Ecto neural progenitor cell (in vitro differentiated cells): Measurements from ENCODE around the gene PLD2.

Experiments
- DNase-seq: peaks from one replicate; pipeline ENCODE4 v3.0.0-alpha.2; 2018; ENCODE audit warnings: low spot score

Gene PLD2

DNA sequence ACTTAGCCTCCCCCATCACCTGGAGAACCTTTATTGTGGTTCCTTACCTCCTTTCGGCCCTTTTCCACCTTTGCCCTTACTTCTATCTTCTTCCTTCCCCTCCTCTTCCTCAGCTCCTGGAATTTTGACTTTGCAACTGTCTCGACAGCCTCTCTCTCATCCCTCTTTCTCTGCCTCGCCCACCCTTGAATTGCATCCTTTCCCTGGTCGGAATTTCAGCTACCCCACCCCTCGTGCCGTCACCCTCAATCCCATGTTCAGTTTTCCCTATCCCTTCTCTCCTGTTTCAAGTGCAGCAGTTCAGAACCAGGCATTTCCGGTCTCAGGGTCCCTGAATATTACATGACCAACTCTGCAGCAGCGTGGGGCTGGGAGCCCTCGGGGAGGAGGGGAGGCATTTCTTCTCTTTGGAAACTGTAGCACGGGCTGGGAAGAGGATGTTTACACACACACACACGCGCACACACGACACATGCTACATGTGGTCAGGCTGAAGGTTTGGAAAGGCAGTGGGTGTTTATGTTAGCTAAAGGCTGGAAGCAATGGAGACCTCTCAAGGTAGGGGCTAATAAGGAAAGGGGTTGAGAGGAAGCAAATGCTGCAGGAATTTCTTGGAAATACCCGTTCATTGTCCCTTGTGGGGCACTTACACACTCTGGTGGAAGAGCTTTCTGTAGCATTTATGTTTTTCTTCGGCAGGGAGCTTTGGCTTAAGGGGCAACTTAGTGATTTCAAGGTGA lies 27.2 kb downstream of the PLD2 start:
- no peak for DNase-seq

DNA sequence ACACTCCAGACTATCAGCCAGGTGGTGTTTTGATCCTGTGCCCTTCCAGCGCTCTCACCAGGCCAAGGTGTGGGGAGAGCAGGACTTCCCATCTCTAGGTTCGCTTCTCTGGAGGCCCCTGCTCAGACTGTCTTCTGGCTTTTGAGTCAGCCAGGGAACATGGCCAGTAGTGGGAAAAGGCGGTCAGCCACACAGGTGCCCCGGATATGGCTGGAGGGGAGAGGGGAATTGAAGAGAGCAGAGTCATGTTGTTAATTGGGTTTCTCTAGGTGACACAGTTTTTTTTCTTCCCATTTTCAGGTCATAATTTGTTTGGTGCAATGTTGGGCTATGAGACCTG lies 27.7 kb downstream of the PLD2 start:
- no peak for DNase-seq

DNA sequence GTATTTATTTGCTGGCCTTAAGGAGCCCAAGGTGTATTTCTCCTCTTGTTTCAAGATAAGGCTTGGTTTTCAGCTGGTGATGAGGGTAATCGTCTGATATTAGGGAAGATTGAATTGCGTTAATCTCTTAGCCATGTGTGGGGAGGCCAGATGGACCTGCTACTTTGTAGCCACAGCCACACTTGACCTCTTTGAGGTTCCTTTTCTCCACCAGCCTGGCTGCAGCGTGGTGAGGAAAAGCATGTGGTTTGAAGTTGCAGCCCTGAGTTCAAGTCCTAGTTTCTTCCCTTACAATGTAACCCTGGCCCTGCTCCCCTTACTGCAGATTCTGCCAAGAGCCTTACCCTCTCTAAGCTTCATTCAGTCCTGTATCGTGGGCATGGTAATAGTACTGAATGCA lies 29.3 kb downstream of the PLD2 start:
- DNase-seq, result no peak

DNA sequence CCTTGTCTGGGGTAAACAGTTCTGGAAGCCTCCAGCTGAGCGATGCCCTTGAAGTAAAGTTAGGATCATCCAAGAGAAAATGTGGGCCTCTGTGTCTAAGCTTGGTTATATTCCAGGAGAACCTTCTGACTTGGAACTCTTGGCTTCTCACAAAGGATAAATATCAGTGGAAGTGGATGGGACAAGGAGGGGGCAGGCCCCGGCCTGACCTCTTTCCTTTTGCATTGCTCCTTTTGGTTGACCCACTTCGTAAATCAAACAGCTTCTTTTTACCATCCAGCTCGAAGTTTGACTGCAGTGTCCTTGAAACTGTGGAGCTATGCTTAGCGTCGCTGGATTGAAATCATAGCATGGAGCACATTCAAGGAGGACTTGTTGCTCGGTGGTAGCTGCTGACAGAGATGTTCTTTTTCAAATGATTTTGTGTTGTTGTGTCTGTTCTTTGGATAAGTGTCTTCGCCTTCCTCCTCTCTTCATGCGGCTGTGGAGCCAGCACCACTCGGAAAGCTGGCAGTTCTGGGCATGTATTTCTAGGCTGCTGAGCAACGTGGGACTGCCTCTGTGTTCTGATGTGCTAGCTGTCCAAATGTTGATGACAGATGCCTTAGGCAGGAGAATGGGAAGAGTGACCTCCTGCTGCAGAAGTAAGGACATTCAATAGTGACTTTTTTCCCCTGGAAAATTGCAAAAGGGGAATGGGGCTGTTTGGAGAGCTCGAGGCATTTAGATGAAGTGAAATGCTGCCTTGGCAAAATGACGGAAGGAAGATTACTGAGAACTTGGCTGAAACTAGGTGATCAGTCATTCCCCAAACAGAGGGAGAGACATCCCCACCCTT lies 30.7 kb downstream of the PLD2 start:
- DNase-seq, result no peak

DNA sequence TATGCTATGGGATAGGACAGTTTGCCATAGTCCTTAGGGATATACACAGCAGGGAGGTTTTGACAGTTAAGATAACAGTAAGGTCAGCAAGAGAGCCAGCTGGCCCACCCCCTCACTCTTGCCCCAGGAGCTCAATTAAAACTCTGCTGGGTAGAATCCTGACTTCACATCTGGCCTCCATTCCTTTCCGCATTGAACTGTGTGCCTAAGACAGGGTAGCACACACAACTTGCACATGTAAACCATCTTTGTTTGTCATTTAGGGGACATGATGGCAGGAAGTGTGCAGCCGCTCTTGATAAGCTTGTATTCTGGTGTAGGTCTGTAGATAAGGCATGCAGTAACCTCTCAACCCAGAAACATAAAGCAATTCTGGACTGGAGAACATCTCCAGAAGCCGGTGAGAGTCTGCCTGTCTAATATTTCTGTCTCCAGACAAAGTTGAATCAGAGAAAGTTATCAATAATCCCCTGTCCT lies 31.4 kb downstream of the PLD2 start:
- no peak for DNase-seq

DNA sequence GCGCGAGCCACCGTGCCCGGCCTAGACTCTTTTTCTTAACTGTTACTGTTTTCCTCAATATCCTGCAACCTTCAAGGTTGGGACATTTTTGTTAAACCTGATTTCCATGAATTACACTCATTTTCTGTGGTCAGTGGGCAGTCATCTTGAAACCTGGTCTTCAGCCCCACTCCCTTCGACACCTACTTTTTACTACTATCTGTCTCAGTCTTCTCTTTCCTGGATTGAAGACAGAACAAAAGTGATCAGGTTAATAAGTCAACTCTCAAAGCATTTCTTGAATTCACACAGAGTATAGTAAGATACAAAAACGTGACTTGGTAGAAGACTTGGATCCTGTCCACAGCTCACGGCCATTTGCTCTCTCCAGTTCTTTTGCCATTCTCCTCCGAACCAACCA lies 32.3 kb downstream of the PLD2 start:
- DNase-seq, result no peak

DNA sequence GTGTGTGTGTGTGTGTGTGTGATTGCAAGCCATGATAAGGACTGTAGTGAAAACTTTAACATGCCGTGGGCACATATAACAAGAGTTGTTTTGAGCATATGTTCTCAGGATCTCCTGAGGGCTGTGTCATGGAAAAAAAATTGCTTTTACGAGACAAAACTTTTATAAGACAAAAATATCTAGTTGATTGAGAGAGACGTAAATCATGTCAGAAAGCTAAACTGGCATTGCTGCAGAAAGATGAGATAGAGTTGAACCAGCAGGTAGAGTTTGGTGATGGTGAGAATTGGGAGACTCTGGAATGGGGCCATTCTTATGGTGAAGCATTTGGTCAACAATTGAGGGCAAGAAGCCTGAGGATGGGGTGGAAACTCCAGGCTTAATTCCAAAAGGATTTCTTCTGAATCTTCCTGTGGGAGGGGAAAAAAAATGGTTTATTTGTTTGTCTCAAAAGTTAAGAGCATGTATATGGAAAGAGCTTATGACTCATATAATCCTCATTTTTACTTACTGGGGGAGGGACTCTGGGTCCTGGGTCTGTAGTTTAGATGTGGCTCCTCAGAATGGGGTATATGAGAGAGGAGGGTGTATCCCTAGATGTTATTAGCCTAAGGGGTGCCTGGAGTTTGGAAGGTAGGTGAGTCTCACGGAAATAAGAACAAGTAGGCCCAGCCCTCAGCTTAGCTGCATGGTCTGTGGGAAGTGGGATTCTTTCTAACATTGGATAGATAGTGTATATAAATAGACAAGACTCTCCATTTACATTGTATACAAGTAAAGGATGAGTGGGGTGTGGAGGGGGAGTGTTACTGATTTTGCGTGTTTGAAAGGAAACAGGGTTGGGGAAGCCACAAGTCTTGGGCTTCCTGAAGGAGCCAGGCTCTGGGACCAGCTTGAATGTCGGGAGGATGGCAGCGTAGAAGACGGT lies 33.3 kb downstream of the PLD2 start:
- no peak for DNase-seq

DNA sequence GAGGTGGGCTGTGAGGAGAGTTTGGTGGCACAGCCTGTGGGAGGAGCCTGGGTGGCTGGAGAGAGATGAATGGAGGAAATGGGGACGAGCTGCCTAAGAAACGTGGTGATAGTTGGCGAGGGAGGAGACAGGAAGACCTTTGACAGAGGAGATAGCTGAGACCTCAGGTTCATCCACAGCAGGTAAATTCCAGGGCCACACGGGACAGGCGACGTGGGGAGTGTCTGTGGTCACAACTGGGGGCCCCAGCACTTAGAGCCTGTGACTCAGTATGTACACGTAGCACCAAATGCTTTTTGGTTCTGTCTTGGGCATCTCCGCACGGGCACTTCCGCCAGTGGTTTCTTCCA lies 33.9 kb downstream of the PLD2 start:
- no peak for DNase-seq

DNA sequence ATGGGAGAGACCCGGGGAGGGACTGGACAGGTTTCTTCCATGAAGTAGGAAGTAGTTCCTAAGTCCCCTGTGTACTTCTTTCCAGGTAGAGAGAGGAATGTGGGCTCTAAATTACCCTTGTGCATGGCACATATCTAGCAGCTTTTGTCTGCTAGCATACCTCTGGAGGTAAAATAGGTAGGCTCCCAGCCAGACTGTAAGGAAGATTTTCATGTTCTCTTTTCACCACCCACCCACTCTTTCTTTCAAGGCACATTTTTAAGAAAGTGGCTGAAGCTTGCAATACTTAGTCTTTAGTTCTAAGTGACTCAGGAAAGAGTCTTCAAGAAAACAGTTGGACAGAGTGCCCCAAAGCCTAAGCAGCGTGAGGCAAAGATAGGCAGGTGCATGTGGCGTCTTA lies 35.4 kb downstream of the PLD2 start:
- DNase-seq, result no peak

DNA sequence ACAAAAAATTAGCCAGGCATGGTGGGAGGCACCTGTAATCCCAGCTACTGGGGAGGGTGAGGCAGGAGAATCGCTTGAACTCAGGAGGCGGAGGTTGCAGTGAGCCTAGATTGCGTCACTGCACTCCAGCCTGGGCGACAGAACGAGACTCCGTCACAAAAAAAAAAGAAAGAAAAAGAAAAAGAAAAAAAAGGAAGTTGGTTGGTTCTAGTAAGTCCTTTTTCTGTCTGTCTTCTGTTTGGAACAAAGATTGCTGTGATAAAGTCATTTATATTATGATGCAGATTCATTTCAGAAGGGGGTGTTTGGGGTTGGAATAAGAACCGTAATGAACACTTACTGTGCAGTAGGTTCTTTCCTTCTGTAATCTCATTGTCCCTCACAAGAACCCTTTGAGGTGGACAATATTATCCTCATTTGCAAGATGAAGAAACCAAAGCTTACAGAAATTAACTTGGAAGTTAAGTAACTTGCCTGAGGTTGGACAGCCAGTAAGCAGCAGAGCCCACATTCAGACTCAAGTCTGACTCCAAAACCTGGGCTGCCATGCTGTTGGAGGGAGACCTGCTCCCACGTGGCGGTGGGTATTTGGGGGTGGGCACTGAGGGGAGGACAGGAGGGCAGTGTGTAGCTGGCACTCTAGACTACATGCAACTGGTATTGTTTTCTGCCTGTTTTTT lies 36.5 kb downstream of the PLD2 start:
- no peak for DNase-seq

DNA sequence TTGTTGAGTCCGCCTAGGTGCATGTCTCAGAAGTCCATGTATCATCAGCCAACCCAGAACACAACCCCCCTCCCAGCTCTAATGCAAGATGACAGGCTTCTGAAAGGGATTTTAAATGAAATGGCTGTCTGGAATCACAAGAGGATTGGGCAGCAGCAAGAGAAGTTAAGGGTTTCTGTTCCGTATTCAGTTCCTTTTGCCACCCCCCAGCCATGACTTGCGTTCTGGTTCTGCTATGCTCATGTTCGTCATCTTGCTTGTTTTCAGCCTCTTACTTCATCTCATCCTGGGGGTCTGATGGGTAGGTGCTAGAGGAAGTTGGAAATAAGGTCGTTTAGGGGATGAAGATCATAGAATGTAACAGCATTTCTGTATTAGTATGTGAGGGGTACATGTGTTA lies 38.2 kb downstream of the PLD2 start:
- DNase-seq, result no peak

DNA sequence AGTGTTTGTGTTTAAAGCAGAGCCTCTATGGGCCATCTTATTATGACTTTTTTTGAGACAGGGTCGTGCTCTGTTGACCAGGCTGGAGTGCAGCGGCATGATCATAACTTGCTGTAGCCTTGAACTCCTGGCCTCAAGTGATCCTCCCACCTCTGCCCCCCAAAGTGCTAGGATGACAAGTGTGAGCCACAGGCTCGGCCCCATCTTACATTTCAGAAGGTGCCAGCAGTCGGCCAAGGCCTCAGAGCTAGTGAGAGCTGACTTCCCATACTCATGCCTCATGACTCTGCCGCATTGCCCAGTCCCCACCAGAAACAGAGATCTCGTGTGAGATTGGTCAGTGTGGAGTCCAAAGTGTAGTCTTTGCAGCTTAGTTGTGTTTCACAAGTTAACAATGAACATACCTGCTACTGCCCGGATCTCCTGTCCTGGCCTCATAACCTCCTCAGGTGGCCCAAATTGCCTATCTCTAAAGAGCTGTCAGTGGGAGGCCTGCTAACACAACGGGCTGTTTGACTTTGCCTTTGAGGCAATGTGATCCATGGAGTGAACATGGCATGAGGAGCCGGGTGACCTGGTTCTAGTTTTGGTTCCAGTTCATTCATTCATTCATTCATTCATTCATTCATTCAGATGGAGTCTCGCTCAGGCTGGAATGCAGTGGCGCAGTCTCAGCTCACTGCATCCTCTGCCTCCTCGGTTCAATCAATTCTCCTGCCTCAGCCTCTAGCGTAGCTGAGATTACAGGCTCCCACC lies 39.9 kb downstream of the PLD2 start:
- no peak for DNase-seq

DNA sequence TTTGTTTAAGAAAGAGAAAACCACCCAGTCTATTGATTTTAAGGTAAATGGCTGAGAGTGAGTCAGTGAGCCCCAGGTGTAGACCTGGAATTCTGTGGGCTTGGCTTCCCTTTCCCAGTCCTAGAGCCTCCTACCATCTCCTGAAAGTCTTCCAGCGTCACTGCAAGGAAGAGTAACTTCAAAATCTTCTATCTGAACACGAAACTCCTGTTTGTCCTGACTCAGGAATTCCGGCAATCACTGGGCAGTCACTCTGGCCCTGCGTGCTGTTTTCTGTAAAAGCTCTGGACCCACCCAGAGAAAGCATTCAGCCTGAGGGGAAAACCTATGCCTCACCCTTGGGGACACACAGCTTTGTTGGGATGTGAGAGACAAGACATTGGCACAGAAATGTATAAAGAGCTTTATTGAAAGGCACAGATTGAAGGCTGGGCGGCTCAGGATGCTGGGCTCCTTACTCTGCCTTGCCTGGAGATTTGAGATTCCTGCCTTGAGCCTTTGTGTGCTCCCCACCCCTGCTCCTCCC lies 42.1 kb downstream of the PLD2 start:
- no peak for DNase-seq

DNA sequence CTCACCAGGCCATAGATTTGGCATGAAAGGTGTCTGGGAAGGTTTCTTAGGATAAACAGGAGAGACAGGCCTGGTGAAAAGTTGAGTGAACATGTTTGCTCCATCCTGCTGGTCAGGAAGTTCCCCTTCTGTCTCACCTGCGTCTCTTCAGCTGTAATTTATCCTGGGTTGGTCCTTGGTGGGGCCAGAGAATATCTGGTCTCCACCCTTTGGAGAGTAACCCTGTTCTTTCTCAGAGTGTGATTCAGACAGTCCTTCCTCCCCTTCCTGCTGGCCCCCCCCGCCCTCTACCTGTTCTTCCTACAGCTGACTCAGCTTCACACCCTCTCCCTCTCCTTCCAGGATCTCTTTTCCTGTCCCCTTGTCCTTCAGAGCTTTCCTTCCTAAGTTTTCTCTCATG lies 43.3 kb downstream of the PLD2 start:
- DNase-seq, result no peak

DNA sequence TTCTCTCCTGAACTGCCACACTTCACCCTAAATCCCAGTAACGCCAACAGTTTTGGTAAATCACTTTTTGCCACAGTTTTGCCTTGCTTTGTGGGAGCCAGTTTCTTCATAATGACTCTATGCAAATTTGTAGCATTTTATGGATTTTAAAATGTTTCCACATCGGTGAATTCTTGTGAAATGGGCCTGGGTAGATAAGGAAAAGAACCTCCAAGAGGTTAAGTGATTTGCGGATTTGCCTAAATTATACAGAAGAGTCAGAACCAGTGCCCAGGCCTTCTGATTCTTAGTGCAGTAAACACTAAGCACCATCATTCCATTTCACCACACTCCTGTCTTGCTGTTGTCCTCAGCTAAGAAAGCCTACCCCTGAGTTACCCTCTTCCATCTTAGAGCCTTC lies 44.1 kb downstream of the PLD2 start:
- DNase-seq, result no peak

DNA sequence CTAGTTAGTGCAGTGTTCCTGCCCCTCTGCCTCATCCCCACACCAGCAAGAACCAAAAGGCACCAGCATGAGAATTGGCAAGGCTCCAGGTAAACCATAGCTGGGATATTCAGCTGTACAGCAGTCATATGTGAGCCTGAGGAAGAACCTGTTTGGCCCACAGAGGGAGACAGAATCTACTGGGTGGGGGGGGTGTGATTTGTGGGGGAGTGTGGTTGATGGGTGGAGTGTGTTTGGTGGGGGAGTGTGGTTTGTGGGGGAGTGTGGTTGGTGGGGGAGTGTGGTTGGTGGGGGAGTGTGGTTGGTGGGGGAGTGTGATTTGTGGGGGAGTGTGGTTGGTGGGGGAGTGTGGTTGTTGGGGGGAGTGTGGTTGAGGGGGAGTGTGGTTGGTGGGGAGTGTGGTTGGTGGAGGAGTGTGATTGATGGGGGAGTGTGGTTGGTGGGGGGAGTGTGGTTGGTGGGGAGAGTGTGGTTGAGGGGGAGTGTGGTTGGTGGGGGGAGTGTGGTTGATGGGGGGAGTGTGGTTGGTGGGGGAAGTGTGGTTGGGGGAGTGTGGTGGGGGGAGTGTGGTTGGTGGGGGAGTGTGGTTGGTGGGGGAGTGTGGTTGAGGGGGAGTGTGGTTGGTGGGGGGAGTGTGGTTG lies 45.7 kb downstream of the PLD2 start:
- DNase-seq, result no peak

DNA sequence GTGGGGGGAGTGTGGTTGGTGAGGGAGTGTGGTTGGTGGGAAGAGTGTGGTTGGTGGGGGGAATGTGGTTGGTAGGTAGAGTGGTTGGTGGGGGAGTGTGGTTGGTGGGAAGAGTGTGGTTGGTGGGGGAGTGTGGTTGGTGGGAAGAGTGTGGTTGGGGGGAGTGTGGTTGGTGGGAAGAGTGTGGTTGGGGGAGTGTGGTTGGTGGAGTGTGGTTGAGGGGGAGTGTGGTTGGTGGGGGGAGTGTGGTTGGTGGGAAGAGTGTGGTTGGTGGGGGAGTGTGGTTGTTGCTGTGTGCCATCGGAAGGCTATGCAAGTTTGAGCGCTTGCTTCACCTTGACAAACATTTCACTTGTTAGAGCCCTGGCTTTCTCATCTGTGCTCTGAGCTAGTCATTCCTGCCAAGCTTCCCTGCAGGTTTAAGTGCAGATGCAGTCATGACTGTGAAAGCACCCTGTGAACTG lies 46.3 kb downstream of the PLD2 start:
- DNase-seq, result no peak

DNA sequence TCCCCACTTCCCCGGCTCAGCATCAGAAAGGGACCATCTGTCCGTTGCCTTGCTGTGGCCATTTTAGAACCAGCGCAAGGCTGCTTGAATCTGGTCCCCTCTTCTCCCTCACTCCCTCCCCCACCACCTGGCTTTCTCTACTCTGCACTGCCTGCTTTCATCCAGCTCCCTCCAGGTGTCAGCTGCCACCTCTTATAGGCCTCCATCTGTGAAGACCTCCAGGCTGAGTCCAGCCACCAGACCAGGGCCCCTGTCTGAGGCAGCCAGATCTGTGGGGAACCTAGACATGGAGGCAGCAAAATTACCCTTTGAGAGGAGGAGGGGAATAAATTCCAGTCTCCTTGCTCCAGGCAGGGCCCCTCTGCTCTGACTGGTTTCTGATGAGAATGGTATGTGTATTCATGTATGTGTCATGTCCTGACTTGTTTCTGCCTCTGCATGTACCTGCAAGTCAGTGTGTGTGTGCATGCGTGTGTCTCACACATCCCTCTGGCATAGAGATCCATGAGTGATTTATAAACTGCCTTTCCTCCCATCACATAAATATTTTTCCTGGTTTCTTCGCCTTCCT lies 47.2 kb downstream of the PLD2 start:
- no peak for DNase-seq

DNA sequence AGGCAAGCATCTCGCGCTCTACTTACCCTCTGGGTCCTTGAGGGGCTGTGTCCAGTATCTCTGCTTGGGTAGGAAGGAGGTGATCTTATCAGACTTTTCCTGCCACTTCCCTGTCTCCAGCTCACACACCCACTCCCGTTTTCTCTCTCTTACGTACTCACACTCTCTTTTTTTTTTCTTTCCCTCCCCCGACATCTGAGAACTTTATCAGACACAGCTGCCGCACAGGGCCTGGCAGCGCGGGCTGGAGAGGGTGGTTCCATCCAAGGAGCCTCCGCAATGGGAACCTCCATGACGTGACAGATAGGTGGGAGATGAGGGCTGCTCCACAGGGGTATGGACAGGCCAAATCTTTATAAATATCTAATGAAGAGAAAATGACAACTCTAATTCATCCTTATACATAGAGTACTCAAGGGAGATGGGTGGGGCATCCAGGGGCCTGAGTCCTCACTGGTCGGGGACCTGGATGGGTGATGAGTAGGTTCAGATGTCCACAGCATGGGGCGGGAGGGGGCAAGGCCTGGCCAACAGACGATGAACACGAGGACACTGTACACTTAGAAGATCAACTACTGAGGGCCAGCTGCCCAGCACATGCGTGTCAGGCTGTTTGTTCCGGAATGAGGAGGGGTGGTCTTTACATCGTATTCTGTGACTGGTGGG lies 49.5 kb downstream of the PLD2 start:
- DNase-seq, result no peak

DNA sequence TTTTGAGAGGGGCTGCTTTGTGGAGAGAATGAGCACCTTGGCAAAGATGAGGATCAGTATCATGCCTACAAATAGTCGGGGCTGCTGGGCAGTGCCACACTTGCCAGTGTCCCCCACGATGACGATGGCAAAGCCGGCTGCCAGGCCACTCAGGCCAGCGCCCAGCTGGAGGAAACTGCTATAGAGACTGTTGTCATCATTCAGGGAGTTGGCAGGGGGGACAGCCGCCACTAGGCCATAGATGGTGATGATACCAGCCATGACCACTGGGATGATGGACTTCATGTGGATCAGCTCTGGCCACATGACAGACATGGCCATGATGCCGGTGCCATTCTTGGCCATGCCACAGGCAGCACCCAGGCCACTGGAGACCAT lies 50.0 kb downstream of the PLD2 start:
- DNase-seq, result no peak
